HepG2 (cell line): Measurements from ENCODE around the gene HS6ST1. TPM values are rescaled to one million over a fixed set of nuclear protein-coding genes. Genes with fewer than 3 reads are reported as not detected.
A peak's percentile ranks its signal among the peaks of the same experiment; 100 is the strongest.

Experiments used
- ARID2 ChIP-seq: sonication (generic); formaldehyde crosslinking; IDR thresholded peaks from 2 replicates; pipeline ENCODE4 v1.8.1; 2022; ENCODE audit warnings: mild to moderate bottlenecking, missing genetic modification reagents, borderline replicate concordance
- BRCA1 ChIP-seq: sonication (generic); formaldehyde crosslinking; IDR thresholded peaks from 2 replicates; pipeline ENCODE4 v1.4.0; 2020; ENCODE audit warnings: missing genetic modification reagents
- FOXK2 ChIP-seq: fragments of 450-650 bp; IDR thresholded peaks from 2 replicates; pipeline ENCODE4 v1.6.1; 2016
- GZF1 ChIP-seq: sonication (generic); formaldehyde crosslinking; IDR thresholded peaks from 2 replicates; pipeline ENCODE4 v1.5.1; 2020; ENCODE audit warnings: mild to moderate bottlenecking, missing genetic modification reagents
- PRPF4 ChIP-seq: fragments of 200-400 bp; formaldehyde crosslinking; IDR thresholded peaks from 2 replicates; pipeline ENCODE4 v1.6.1; 2016; ENCODE audit warnings: low read length, low read depth; ENCODE audit not compliant: poor library complexity, severe bottlenecking
- SOX5 ChIP-seq: IDR thresholded peaks from 2 replicates; pipeline ENCODE4 v1.6.1; 2016; ENCODE audit warnings: borderline replicate concordance
- ZNF296 ChIP-seq: sonication (generic); formaldehyde crosslinking; conservative IDR thresholded peaks from 2 replicates; pipeline ENCODE4 v1.5.0; 2020; ENCODE audit warnings: mild to moderate bottlenecking, missing genetic modification reagents
- ZNF33A ChIP-seq: sonication (generic); formaldehyde crosslinking; IDR thresholded peaks from 2 replicates; pipeline ENCODE4 v1.5.1; 2020; ENCODE audit warnings: missing genetic modification reagents, mild to moderate bottlenecking, moderate library complexity, borderline replicate concordance
- ZNF552 ChIP-seq: sonication (generic); formaldehyde crosslinking; IDR thresholded peaks from 2 replicates; pipeline ENCODE4 v1.9.0; 2022; ENCODE audit warnings: missing genetic modification reagents, mild to moderate bottlenecking, borderline replicate concordance
- ZNF564 ChIP-seq: sonication (generic); formaldehyde crosslinking; IDR thresholded peaks from 2 replicates; pipeline ENCODE4 v1.8.1; 2023; ENCODE audit warnings: mild to moderate bottlenecking, missing genetic modification reagents
- ZNF768 ChIP-seq: sonication (generic); formaldehyde crosslinking; IDR thresholded peaks from 2 replicates; pipeline ENCODE4 v1.4.0; 2020; ENCODE audit warnings: missing genetic modification reagents
- polyA plus RNA-seq, 8 experiments: library from polyadenylated mRNA; depleted of rRNA in 3 of 8; stranded (reverse) in 7 of 8; unstranded in 1 of 8; fragments of >200 nt; fragmentation: Illumina TruSeq in 4 of 8; extraction: Trizol in 4 of 8; gene quantifications; 2 replicates each; pipeline versions ENCODE4 v1.2.1 to v1.2.3, GENCODE V29; 2011 to 2016; ENCODE audit warnings: low read depth in 4 of 8, missing spikeins in 1 of 8, mixed read lengths in 1 of 8; ENCODE audit not compliant: insufficient read depth in 1 of 8
- total RNA-seq, 5 experiments: library from RNA; depleted of rRNA; stranded (reverse); fragments of >200 nt; fragmentation: Illumina TruSeq; extraction: Trizol; gene quantifications; 2 replicates each; pipeline ENCODE4 v1.2.3, GENCODE V29; 2016; ENCODE audit warnings: low read depth in 1 of 5
- TF ChIP-seq, protein P1 (sequence below): sonication (generic); formaldehyde crosslinking; IDR thresholded peaks from 2 replicates; pipeline ENCODE4 v1.5.1; 2020; ENCODE audit warnings: mild to moderate bottlenecking, missing genetic modification reagents, moderate library complexity
- TF ChIP-seq, protein P2 (sequence below), 2 experiments: sonication (generic) in 1 of 2; formaldehyde crosslinking in 1 of 2; IDR thresholded peaks; 2 replicates each; pipeline versions ENCODE4 v1.5.1 to v1.6.1; 2011 to 2020; ENCODE audit warnings: borderline replicate concordance in 1 of 2, low read depth in 1 of 2, low read length in 1 of 2, mild to moderate bottlenecking in 1 of 2, missing genetic modification reagents in 1 of 2, moderate library complexity in 1 of 2
- TF ChIP-seq, protein P3 (sequence below), 2 experiments: sonication (generic) in 1 of 2; formaldehyde crosslinking in 1 of 2; IDR thresholded peaks; 2 replicates each; pipeline versions ENCODE4 v1.4.0 to v1.6.1; 2016 to 2020; ENCODE audit warnings: borderline replicate concordance in 1 of 2, low read depth in 1 of 2, mild to moderate bottlenecking in 1 of 2, missing genetic modification reagents in 1 of 2

The HS6ST1 gene
- total and polyA plus RNA-seq, 2 of the 13 experiments (the other 11 are each of a cell fraction or from before 2014, with no cell fraction given) = 34.5 to 84.6 TPM

DNA sequence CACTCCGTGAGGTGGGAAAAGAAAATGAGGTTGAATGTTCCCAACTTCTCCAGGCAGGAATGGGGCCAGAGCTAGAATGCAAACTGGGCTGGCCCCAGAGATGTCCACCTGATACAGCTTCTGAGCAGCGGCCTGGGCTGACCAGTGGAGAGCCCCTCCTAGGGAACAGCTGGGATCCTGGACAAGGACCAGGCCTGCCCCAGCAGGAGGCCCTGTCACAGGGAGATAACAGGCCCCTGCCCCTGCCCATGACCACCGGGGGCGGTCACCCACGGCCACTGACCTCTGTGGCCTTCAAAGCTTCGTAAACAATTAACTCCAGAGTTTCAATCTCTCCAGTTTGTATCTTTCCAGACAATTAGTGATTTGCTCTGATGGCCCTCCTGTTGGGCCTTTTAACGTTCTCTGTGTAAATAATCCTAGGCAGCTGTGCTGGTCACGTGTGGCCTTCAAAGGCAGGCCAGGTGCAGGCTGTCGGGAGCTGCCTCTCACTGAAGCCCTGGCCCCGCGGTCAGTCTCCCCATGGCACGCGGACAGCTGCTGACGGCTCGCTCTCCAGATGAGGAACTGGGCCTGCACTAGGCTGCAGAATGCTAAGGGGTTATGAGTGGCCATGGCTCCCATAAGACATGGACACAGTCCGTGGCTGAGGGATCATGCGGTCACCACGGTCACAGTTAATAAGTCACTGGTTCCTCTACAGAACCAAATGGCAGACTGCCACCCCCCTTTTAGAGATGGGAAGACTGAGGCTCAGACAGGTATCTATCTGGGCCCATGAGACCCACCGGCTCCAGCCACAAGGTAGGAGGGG lies 9.2 kb downstream of the HS6ST1 start (continued):
- TF ChIP-seq PRPF4 (no peak), SOX5 (CRISPR knock-in tag) (peak; percentile 99), ZNF552 (CRISPR knock-in tag) (peak; percentile 99), BRCA1 (CRISPR knock-in tag) (peak; percentile 99), ZNF768 (CRISPR knock-in tag) (peak; percentile 56; the same call in 1 of the 2 replicates), ZNF564 (peak; percentile 97), ZNF33A (CRISPR knock-in tag) (no peak), ARID2 (peak; percentile 100), GZF1 (CRISPR knock-in tag) (peak; percentile 91; the same call in 1 of the 2 replicates), ZNF296 (peak; percentile 99), FOXK2 (no peak)
- TF ChIP-seq, protein P1, sequence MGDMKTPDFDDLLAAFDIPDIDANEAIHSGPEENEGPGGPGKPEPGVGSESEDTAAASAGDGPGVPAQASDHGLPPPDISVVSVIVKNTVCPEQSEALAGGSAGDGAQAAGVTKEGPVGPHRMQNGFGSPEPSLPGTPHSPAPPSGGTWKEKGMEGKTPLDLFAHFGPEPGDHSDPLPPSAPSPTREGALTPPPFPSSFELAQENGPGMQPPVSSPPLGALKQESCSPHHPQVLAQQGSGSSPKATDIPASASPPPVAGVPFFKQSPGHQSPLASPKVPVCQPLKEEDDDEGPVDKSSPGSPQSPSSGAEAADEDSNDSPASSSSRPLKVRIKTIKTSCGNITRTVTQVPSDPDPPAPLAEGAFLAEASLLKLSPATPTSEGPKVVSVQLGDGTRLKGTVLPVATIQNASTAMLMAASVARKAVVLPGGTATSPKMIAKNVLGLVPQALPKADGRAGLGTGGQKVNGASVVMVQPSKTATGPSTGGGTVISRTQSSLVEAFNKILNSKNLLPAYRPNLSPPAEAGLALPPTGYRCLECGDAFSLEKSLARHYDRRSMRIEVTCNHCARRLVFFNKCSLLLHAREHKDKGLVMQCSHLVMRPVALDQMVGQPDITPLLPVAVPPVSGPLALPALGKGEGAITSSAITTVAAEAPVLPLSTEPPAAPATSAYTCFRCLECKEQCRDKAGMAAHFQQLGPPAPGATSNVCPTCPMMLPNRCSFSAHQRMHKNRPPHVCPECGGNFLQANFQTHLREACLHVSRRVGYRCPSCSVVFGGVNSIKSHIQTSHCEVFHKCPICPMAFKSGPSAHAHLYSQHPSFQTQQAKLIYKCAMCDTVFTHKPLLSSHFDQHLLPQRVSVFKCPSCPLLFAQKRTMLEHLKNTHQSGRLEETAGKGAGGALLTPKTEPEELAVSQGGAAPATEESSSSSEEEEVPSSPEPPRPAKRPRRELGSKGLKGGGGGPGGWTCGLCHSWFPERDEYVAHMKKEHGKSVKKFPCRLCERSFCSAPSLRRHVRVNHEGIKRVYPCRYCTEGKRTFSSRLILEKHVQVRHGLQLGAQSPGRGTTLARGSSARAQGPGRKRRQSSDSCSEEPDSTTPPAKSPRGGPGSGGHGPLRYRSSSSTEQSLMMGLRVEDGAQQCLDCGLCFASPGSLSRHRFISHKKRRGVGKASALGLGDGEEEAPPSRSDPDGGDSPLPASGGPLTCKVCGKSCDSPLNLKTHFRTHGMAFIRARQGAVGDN (CRISPR knock-in tag) = peak; percentile 100
- TF ChIP-seq, protein P2, sequence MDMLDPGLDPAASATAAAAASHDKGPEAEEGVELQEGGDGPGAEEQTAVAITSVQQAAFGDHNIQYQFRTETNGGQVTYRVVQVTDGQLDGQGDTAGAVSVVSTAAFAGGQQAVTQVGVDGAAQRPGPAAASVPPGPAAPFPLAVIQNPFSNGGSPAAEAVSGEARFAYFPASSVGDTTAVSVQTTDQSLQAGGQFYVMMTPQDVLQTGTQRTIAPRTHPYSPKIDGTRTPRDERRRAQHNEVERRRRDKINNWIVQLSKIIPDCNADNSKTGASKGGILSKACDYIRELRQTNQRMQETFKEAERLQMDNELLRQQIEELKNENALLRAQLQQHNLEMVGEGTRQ (IDR thresholded peaks at IDR 0.05; ENCODE audit: low read depth, low read length) = peak; percentile 97
- TF ChIP-seq, protein P2 (CRISPR knock-in tag; IDR thresholded peaks at IDR 0.05; ENCODE audit: borderline replicate concordance) = peak; percentile 100; the same call in 1 of the 2 replicates
- TF ChIP-seq, protein P3, sequence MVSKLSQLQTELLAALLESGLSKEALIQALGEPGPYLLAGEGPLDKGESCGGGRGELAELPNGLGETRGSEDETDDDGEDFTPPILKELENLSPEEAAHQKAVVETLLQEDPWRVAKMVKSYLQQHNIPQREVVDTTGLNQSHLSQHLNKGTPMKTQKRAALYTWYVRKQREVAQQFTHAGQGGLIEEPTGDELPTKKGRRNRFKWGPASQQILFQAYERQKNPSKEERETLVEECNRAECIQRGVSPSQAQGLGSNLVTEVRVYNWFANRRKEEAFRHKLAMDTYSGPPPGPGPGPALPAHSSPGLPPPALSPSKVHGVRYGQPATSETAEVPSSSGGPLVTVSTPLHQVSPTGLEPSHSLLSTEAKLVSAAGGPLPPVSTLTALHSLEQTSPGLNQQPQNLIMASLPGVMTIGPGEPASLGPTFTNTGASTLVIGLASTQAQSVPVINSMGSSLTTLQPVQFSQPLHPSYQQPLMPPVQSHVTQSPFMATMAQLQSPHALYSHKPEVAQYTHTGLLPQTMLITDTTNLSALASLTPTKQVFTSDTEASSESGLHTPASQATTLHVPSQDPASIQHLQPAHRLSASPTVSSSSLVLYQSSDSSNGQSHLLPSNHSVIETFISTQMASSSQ (IDR thresholded peaks at IDR 0.05; ENCODE audit: low read depth) = peak; percentile 88
- TF ChIP-seq, protein P3 (CRISPR knock-in tag; IDR thresholded peaks at IDR 0.05; ENCODE audit: borderline replicate concordance) = peak; percentile 98
